Measurements from ENCODE around the gene EPHB3. TPM values are rescaled to one million over a fixed set of nuclear protein-coding genes. Genes with fewer than 3 reads are reported as not detected.

Gene EPHB3
- total RNA-seq, 1 donor from 2014 or later: 1.6 TPM

DNA sequence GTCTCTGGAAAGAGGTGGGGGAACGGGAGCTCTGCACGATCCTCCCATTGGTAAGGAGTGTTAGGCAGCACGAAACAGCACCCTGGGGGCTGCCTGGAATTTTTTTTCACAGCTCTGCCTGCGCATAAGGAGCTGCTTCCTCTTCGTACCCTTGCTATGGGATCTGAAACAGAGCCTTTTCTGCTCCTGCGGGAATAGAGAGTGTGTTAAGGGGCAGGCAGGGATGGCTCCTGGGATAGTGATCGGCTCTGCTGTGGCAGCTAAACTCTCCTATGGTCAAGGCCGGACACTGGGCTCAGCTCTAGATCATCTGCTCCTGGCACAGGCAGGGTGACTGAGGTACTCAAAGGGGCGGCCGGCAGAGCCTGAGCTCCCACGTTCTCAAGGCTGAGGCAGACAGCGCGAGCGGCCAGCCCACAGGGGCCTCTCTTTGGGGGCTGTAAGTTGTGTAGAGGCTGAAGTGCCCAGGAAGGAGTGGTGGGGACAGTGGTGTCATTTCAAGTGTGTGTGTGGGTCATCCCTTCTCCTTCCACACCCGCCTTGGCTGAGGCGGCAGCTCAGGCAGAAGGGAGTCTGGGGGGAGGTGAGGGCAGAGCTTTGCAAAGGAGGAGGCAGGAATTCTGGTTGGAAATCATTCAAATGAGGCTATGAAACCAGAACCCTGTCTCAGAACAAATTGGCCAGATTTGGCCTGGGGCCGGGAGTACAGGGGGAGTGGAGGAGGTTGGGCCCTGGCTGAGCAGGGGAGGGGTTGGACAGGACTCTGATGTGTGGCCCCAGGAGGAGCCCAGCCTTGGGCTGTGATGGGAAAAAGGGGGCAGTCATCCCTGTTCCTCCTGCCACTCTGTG, 31.0 kb downstream of the EPHB3 start:
- ATAC-seq: peak; percentile 15
- no peak for DNase-seq
- intact Hi-C loops (cut with micrococcal nuclease): no loop called here

GRCh38 chr3:184593220-184593927, 31.8 kb downstream of the EPHB3 start:
- ATAC-seq (peak; percentile 40), DNase-seq (peak; percentile 58)
- intact Hi-C loops (cut with micrococcal nuclease): no loop called here

DNA sequence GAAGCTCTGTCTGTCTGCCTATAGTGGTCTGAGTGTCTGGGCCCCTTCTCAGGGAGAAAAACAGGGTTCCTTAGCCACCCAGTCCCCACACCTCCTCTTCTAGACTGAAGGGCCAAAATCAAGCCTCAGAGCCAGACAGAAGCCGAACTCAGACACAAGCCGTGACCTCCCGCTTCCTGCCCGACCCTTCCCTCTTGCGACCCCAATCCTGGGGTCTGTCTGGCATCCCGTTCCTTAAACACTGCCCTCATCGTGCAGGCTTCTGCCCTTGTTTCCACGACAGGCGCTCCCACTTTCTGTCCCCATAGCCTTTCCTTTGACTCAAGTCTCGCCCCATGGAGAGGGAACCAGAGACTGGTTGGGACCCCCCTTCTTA, 32.3 kb downstream of the EPHB3 start:
- DNase-seq (no peak), ATAC-seq (no peak)
- intact Hi-C loops (cut with micrococcal nuclease): no loop called here

GRCh38 chr3:184594371-184595001, 32.9 kb downstream of the EPHB3 start:
- ATAC-seq (no peak), DNase-seq (no peak)
- intact Hi-C loops (cut with micrococcal nuclease): no loop called here

- ATAC-seq (no peak), DNase-seq (no peak)
- intact Hi-C loops (cut with micrococcal nuclease): no loop called here
These were observed 34.1 kb downstream of the EPHB3 start for GRCh38 chr3:184595726-184596125.

GRCh38 chr3:184596233-184596632, 34.6 kb downstream of the EPHB3 start:
- intact Hi-C loops (cut with micrococcal nuclease): no loop called here
- ATAC-seq (no peak), DNase-seq (no peak)

- ATAC-seq (no peak), DNase-seq (no peak)
- intact Hi-C loops (cut with micrococcal nuclease): no loop called here
These were observed 35.4 kb downstream of the EPHB3 start for GRCh38 chr3:184596886-184597575.

GRCh38 chr3:184597829-184598573, 36.4 kb downstream of the EPHB3 start:
- DNase-seq (peak; percentile 66), ATAC-seq (peak; percentile 74)
- intact Hi-C loops (cut with micrococcal nuclease): no loop called here

- intact Hi-C loops (cut with micrococcal nuclease): no loop called here
- peak; percentile 4 for ATAC-seq
These were observed 37.0 kb downstream of the EPHB3 start for GRCh38 chr3:184598574-184598927.

GRCh38 chr3:184599143-184599542, 37.6 kb downstream of the EPHB3 start:
- DNase-seq: no peak

More at GRCh38 chr3:184598574-184598927, 37.0 kb downstream of the EPHB3 start:
- DNase-seq: no peak

DNA sequence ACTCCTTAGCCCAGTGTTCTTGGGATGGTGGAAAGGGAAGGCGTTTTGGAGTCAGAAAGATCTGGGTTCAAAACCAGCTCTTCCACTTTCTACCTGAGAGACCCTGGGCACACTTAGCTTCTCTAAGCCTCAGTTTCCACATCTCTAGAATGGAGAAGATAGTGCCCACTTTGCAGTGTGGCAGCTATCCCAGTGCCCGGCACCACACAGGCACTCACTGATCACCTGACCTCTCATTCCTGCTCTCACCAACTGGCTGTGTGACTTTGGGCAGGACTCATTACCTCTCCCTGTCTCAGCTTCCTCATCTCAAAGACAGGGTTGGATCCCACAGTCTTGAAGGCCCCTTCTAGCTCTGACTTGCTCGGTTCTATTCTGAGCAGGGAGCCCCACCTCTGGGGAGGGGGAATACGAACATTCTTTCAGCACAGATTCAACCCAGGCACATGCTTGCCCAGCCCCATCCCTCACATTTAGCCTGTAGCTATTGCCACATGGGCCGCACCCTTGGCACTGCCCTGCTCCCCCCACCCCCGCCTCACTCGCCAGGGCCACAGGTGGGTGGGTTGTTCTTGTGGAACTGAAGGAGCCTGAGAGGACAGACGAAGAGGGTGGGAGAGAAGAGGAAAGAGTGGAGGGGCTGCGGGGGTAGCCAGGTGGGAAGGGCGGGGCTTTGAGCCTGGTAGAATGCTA, 39.2 kb downstream of the EPHB3 start:
- no peak for ATAC-seq
- DNase-seq: no peak
- intact Hi-C loops (cut with micrococcal nuclease): no loop called here

More at GRCh38 chr3:184599143-184599542, 37.6 kb downstream of the EPHB3 start:
- intact Hi-C loops (cut with micrococcal nuclease): no loop called here
- ATAC-seq: no peak

DNA sequence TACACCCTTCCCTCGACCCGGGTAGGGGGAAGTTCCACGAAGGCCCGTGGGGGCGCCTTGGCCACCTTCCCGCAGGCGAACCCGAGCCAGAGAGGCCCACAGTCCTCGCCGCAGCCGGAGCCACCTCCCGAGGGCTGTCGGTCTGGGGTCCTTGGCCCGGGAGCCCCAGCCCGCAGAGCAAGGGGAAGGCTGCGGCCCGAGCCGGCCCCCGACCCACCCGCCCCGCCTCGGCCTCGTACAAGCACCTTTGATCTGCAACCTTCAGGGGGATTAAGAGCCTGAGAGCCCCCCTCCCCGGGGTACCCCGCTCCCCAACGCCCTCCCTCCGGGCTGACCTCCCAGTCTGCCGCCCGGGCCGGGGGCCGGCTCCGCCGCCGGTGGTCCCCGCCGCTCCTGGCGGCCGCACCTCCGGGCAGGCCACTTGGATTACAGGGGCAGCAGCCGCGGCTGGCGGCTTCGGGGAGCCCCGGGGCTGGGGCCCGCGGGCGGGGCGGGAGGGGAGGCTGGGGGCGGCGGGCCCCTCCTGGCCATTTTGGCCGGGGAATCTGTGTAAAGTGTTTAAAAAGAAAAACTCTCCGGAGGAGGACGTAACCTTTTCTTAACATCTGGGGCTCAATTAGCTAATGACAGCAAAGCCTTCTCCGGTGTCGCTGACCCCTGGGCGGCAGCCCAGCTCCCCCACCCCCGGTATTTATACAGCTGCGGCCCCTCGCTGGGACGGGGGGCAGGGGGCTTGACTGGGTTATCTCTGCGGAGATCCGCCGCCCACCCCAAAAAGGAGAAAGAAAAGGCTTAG, 40.2 kb downstream of the EPHB3 start:
- DNase-seq (no peak), ATAC-seq (no peak)
- intact Hi-C loops (cut with micrococcal nuclease): no loop called here

- DNase-seq (no peak), ATAC-seq (peak; percentile 46)
- intact Hi-C loops (cut with micrococcal nuclease): no loop called here
These were observed 41.0 kb downstream of the EPHB3 start for GRCh38 chr3:184602372-184603150.

DNA sequence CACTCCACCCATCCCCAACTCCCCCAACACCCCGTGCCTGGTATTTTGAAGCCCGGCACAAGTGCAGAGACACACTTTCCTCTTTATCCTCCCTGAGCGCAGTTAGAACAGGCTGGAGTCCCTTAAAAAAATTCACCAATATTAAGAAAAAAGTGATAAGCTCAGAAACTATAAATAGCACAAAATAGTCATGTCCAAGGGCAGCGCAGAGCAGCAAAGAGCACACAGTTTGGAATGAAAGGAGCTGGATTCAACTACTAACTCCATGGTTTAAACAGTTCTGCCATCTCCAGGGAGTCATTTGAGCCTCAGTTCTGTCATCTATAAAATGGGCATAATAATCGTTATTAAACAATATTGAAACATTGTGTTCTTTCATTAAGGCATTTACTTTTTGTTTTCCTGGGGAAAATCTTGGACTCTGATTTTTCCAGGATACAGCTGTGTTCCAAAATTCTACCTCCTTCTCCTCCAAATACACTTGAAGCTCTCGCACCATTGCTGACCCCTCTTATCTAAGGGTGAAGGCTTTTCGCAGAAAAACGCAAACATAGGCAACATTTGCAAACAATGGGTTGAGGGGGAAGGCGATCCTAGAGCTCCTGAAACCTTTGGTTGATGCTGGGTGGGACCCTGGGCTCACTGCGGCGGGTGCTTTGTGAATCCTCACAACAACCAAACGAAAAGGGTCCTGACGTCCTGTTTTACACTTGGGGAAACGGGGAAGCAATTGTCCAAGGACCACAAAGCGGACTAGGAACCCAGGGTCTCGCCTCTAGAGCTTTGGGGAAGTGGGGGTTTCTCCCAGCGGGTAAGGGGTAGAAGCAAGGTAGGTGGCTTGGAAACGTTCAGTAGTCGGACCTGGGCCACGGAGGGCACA, 41.8 kb downstream of the EPHB3 start:
- ATAC-seq: peak; percentile 8
- DNase-seq: no peak
- intact Hi-C loops (cut with micrococcal nuclease): no loop called here

GRCh38 chr3:184604039-184604601, 42.5 kb downstream of the EPHB3 start:
- DNase-seq (no peak), ATAC-seq (peak; percentile 59)
- intact Hi-C loops (cut with micrococcal nuclease): no loop called here

All from left ventricle myocardium superior (tissue), 1 donor.